ENCODE results near the gene DOP1B. TPM values are rescaled to one million over a fixed set of nuclear protein-coding genes. Genes with fewer than 3 reads are reported as not detected.
A peak's percentile ranks its signal among the peaks of the same experiment; 100 is the strongest.
"Not testable (repeated sequence)": the region's sequence is repeated elsewhere in the genome, so short reads cannot be mapped to it uniquely, and the experiment has no call there.

Gene DOP1B
- total RNA-seq, 1 experiment from 2014 or later, result 15.1 TPM

DNA sequence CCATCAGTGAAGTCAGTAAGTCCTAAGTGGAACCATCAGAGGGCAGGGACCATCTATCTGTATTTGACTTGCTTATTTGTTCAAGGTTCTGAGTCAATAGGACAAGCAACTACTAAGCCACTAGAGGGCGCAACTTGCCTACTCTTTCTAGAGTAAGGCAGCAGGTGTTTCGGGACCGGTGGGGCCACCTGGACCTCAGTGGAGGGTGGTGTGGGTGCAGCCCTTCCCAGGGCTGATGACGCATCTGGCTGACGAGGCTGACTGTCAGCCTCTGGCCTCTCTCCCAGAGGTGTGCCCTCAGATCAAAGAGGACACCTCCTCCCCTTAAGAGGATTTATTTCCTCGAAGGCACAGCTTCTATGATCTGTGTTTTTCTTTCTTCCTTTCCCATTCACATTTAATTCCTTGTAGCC is 15.1 kb upstream of the DOP1B start:
- Histone ChIP-seq H3K4me1 (replicated peaks; ENCODE audit: insufficient read depth) (peaks cover 9% of the 10 kb centered on the region), H3K36me3 (ENCODE audit: low read depth) (no peaks in the 10 kb centered on the region), H3K27ac (peak overlapping the region; percentile 66), H3F3A (ENCODE audit: insufficient read depth, low read depth) (peaks cover 7% of the 10 kb centered on the region; the same call in 1 of the 2 replicates), H4K20me1 (ENCODE audit: insufficient read depth) (no peaks in the 10 kb centered on the region), H3K4me2 (peak overlapping the region; percentile 47), H3K9me3 (ENCODE audit: insufficient read depth, low read depth) (no peaks in the 10 kb centered on the region), H3K79me2 (ENCODE audit: low read depth) (0 out of 2 replicates have a peak, but pooled peaks cover 2% of the 10 kb centered on the region), H2AFZ (no peak overlapping the region), H3K4me3 (no peak overlapping the region), H3K9me2 (ENCODE audit: insufficient read depth) (no peaks in the 10 kb centered on the region), H3K27me3 (ENCODE audit: insufficient read depth, low read depth) (no peaks in the 10 kb centered on the region)
- CTCF ChIA-PET, result interaction anchor here (0.6 to 0.7 kb wide), 3 partner anchors 182 to 558 kb away, joined by 4 to 8 read pairs (median 6); no protein-coding TSS in a partner anchor
- intact Hi-C loops (cut with micrococcal nuclease; ENCODE audit: unreplicated experiment), result loop anchor here (1.0 to 5.0 kb wide), 3 partner anchors 68 to 786 kb away; no protein-coding TSS in a partner anchor
- BruUV-seq (replicated peaks), result no TSS peak
- POLR2A ChIA-PET (ENCODE audit: unreplicated experiment), result interaction anchor here (0.5 kb wide), 1 partner anchor 943 kb away, joined by 3 read pairs; no protein-coding TSS in a partner anchor
- TF ChIP-seq, protein P1, sequence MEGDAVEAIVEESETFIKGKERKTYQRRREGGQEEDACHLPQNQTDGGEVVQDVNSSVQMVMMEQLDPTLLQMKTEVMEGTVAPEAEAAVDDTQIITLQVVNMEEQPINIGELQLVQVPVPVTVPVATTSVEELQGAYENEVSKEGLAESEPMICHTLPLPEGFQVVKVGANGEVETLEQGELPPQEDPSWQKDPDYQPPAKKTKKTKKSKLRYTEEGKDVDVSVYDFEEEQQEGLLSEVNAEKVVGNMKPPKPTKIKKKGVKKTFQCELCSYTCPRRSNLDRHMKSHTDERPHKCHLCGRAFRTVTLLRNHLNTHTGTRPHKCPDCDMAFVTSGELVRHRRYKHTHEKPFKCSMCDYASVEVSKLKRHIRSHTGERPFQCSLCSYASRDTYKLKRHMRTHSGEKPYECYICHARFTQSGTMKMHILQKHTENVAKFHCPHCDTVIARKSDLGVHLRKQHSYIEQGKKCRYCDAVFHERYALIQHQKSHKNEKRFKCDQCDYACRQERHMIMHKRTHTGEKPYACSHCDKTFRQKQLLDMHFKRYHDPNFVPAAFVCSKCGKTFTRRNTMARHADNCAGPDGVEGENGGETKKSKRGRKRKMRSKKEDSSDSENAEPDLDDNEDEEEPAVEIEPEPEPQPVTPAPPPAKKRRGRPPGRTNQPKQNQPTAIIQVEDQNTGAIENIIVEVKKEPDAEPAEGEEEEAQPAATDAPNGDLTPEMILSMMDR (conservative IDR thresholded peaks at IDR 0.05), result peak; percentile 81
- TF ChIP-seq EZH2 (IDR thresholded peaks at IDR 0.05; ENCODE audit: low read depth), result no peak
- peak; percentile 91 to 96 for DNase-seq

DNA sequence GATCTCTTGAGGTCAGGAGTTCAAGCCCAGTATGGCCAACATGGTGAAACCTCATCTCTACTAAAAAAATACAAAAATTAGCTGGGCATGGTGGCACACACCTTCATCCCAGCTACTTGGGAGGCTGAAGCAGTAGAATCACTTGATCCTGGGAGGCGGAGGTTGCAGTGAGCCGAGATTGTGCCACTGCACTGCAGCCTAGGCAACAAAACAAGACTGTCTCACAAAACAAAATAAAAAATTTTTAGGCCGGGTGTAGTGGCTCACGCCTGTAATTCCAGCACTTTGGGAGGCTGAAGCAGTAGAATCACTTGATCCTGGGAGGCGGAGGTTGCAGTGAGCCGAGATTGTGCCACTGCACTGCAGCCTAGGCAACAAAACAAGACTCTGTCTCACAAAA is 12.4 kb upstream of the DOP1B start:
- H3K9me2 ChIP-seq (ENCODE audit: insufficient read depth); CTCF ChIA-PET; H3K27ac ChIP-seq; BruUV-seq (replicated peaks); H3K27me3 ChIP-seq (ENCODE audit: insufficient read depth, low read depth); H3K79me2 ChIP-seq (ENCODE audit: low read depth); POLR2A ChIA-PET (ENCODE audit: unreplicated experiment); DNase-seq; H4K20me1 ChIP-seq (ENCODE audit: insufficient read depth); H2AFZ ChIP-seq; H3K4me3 ChIP-seq; H3K4me2 ChIP-seq; H3K9me3 ChIP-seq (ENCODE audit: insufficient read depth, low read depth); H3K4me1 ChIP-seq (replicated peaks; ENCODE audit: insufficient read depth); H3K36me3 ChIP-seq (ENCODE audit: low read depth); H3F3A ChIP-seq (ENCODE audit: insufficient read depth, low read depth): not testable (repeated sequence)
- intact Hi-C loops (cut with micrococcal nuclease; ENCODE audit: unreplicated experiment), result loop anchor here (5.0 kb wide), 1 partner anchor 783 kb away; no protein-coding TSS in a partner anchor

DNA sequence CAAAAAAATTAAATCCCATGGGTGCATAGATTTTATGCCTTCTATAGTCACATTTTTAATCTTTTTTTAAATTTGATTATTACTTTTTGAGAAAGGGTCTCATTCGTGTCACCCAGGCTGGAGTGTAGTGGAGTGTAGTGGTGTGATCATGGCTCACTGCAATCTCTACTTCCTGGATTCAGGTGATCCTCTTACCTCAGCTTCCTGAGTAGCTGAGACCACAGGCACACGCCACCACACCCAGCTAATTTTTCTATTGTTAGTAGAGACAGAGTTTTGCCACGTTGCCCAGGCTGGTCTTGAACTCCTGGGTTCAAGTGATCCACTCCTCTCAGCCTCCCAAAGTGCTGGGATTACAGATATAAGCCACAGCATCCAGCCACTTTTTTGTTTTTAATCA is 11.4 kb upstream of the DOP1B start:
- H2AFZ ChIP-seq, result no peak overlapping the region
- H3K9me2 ChIP-seq (ENCODE audit: insufficient read depth), result no peaks in the 10 kb centered on the region
- H3K4me3 ChIP-seq, result no peak overlapping the region
- intact Hi-C loops (cut with micrococcal nuclease; ENCODE audit: unreplicated experiment), result no loop called here
- no peaks in the 10 kb centered on the region for H4K20me1 ChIP-seq (ENCODE audit: insufficient read depth)
- H3K36me3 ChIP-seq (ENCODE audit: low read depth), result no peaks in the 10 kb centered on the region
- DNase-seq, result no peak
- H3K4me1 ChIP-seq (replicated peaks; ENCODE audit: insufficient read depth), result peaks cover 5% of the 10 kb centered on the region
- no TSS peak for BruUV-seq (replicated peaks)
- ChIA-PET POLR2A (ENCODE audit: unreplicated experiment) (interaction anchor here (0.6 kb wide), 1 partner anchor 730 kb away, joined by 4 read pairs; no protein-coding TSS in a partner anchor), CTCF (interaction anchor here (0.7 kb wide), 1 partner anchor 24 kb away, joined by 3 read pairs; no protein-coding TSS in a partner anchor)
- H3K79me2 ChIP-seq (ENCODE audit: low read depth), result no peaks in the 10 kb centered on the region
- TF ChIP-seq EZH2 (IDR thresholded peaks at IDR 0.05; ENCODE audit: low read depth), result no peak
- TF ChIP-seq, protein P1 (conservative IDR thresholded peaks at IDR 0.05), result no peak
- peaks cover 5% of the 10 kb centered on the region; the same call in 1 of the 2 replicates for H3F3A ChIP-seq (ENCODE audit: insufficient read depth, low read depth)
- no peak overlapping the region for H3K4me2 ChIP-seq
- no peak overlapping the region for H3K27ac ChIP-seq
- no peaks in the 10 kb centered on the region for H3K9me3 ChIP-seq (ENCODE audit: insufficient read depth, low read depth)
- H3K27me3 ChIP-seq (ENCODE audit: insufficient read depth, low read depth), result no peaks in the 10 kb centered on the region

DNA sequence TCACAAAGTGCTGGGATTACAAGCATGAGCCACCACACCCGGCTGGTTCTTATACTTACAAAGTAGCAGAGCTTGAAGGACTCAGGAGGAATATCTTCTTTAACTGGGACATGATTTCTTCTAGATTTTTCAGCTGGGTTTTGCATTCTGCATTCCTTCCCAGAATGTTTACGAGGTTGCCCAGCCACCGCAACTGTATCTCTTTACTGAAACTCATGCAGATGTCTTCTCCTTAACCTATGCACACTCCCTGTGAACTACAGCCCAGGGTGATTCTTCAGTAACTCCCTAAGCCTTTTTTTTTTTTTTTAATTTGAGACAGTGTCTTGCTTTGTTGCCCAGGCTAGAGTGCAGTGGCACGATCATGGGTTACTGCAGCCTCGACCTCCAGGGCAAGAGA is 8.7 kb upstream of the DOP1B start:
- no peak for TF ChIP-seq EZH2 (IDR thresholded peaks at IDR 0.05; ENCODE audit: low read depth)
- TF ChIP-seq, protein P1 (conservative IDR thresholded peaks at IDR 0.05), result no peak
- Histone ChIP-seq H3K4me3 (no peak overlapping the region), H3K4me2 (no peak overlapping the region), H3K79me2 (ENCODE audit: low read depth) (no peaks in the 10 kb centered on the region), H3K9me2 (ENCODE audit: insufficient read depth) (no peaks in the 10 kb centered on the region), H3K4me1 (replicated peaks; ENCODE audit: insufficient read depth) (no peaks in the 10 kb centered on the region), H2AFZ (no peak overlapping the region), H4K20me1 (ENCODE audit: insufficient read depth) (no peaks in the 10 kb centered on the region), H3K9me3 (ENCODE audit: insufficient read depth, low read depth) (no peaks in the 10 kb centered on the region), H3K27ac (no peak overlapping the region), H3K36me3 (ENCODE audit: low read depth) (no peaks in the 10 kb centered on the region), H3F3A (ENCODE audit: insufficient read depth, low read depth) (no peaks in the 10 kb centered on the region), H3K27me3 (ENCODE audit: insufficient read depth, low read depth) (no peaks in the 10 kb centered on the region)
- POLR2A ChIA-PET (ENCODE audit: unreplicated experiment), result no interaction called here
- DNase-seq, result no peak
- intact Hi-C loops (cut with micrococcal nuclease; ENCODE audit: unreplicated experiment), result no loop called here
- CTCF ChIA-PET, result no interaction called here
- BruUV-seq (replicated peaks), result no TSS peak

Data from PC-9 (cell line).